ENCODE data around the gene TKTL1. TPM values are rescaled to one million over a fixed set of nuclear protein-coding genes. Genes with fewer than 3 reads are reported as not detected.

Gene TKTL1
- polyA plus RNA-seq, 1 donor (not counting 4 experiments of a cell fraction or from before 2014, with no cell fraction given) = not detected

DNA sequence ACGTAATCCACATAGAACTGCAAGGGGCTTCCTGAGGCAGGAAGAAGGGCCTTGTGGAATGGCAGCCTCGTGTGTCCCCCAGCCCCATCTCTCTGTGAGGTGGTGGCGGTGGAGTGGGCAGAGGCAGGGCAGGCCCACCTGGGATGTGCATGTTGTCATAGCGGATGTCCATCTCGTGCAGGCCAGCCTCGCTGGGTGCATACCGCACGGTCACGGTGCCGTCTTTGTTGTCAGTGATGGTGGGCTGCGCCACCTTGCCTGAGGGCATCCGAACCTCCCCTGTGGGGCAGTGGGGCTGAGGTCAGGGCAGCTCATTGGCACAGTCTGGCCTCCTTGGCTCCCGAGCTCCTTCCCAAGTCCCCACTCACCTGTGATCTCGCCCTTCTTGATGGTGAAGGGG lies 58.4 kb downstream of the TKTL1 start:
- peaks cover 26 to 28% of the 10 kb centered on the region in 2 experiments for H3K36me3 ChIP-seq (ENCODE audit: control insufficient read depth in 2 of 2, extremely low read depth in 1 of 2, insufficient read depth in 2 of 2, low read length in 2 of 2)
- no peak overlapping the region for H3K9ac ChIP-seq (ENCODE audit: control insufficient read depth, extremely low read depth, insufficient read depth, low read length)
- H3K4me3 ChIP-seq (ENCODE audit: control insufficient read depth in 2 of 3, extremely low read depth in 1 of 3, insufficient read depth in 2 of 3, low read depth in 1 of 3, low read length in 3 of 3) = no peak overlapping the region
- TF ChIP-seq, protein P1, sequence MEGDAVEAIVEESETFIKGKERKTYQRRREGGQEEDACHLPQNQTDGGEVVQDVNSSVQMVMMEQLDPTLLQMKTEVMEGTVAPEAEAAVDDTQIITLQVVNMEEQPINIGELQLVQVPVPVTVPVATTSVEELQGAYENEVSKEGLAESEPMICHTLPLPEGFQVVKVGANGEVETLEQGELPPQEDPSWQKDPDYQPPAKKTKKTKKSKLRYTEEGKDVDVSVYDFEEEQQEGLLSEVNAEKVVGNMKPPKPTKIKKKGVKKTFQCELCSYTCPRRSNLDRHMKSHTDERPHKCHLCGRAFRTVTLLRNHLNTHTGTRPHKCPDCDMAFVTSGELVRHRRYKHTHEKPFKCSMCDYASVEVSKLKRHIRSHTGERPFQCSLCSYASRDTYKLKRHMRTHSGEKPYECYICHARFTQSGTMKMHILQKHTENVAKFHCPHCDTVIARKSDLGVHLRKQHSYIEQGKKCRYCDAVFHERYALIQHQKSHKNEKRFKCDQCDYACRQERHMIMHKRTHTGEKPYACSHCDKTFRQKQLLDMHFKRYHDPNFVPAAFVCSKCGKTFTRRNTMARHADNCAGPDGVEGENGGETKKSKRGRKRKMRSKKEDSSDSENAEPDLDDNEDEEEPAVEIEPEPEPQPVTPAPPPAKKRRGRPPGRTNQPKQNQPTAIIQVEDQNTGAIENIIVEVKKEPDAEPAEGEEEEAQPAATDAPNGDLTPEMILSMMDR (optimal IDR thresholded peaks at IDR 0.05 in 1 of 3, IDR thresholded peaks at IDR 0.05 in 1 of 3, conservative IDR thresholded peaks at IDR 0.05 in 1 of 3; ENCODE audit: extremely low read depth in 1 of 3, insufficient read depth in 2 of 3, low read length in 3 of 3) = no peak
- no peak for TF ChIP-seq EZH2 (IDR thresholded peaks at IDR 0.05; ENCODE audit: low read length)
- no peaks in the 10 kb centered on the region for H3K9me1 ChIP-seq (ENCODE audit: control insufficient read depth, extremely low read depth, insufficient read depth, low read length)
- peaks cover 3% of the 10 kb centered on the region for H3K9me3 ChIP-seq (ENCODE audit: control insufficient read depth, low read depth, low read length)
- FAIRE-seq (no peak), DNase-seq (ENCODE audit: low read depth, low spot score) (no peak)
- H3K4me2 ChIP-seq (ENCODE audit: control insufficient read depth, extremely low read depth, insufficient read depth, low read depth, low read length) = no peak overlapping the region
- H3K79me2 ChIP-seq (ENCODE audit: control insufficient read depth, insufficient read depth, low read length) = peaks cover 19% of the 10 kb centered on the region
- H3K4me1 ChIP-seq (ENCODE audit: control insufficient read depth, extremely low read depth, insufficient read depth, low read length) = no peaks in the 10 kb centered on the region
- peaks cover 41% of the 10 kb centered on the region for H4K20me1 ChIP-seq (ENCODE audit: control insufficient read depth, extremely low read depth, insufficient read depth, low read length)
- H2AFZ ChIP-seq (ENCODE audit: control insufficient read depth, low read length) = no peak overlapping the region
- H3K27ac ChIP-seq (ENCODE audit: control insufficient read depth, insufficient read depth, low read length) = no peak overlapping the region
- dilution Hi-C loops (cut with MboI; ENCODE audit: extremely low pct_ligation_motif_present, low sequenced_read_pairs) = no loop called here
- H3K27me3 ChIP-seq (ENCODE audit: control insufficient read depth, extremely low read depth, insufficient read depth, low read length) = no peaks in the 10 kb centered on the region

DNA sequence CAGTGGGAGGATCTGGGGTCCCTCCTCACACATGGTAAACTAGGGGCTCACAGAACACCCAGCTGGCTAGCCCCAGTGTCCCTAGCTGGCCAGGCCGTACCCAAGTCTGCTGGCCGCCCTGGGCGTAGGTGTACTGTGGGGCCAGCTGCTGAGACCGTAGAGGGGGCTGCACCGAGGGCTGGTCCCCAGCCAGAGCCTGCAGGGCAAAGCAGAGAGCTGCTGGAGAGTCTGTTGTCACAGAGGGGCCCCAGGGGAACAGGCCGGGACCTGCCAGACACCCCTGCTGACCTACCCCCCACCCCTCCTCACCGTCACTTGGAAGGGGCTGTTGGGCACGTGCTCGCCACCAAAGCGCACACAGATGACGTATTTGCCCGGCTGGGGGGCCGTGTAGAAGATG lies 58.9 kb downstream of the TKTL1 start:
- Histone ChIP-seq H3K27ac (ENCODE audit: control insufficient read depth, insufficient read depth, low read length) (no peak overlapping the region), H3K79me2 (ENCODE audit: control insufficient read depth, insufficient read depth, low read length) (peaks cover 22% of the 10 kb centered on the region), H3K27me3 (ENCODE audit: control insufficient read depth, extremely low read depth, insufficient read depth, low read length) (no peaks in the 10 kb centered on the region), H3K4me1 (ENCODE audit: control insufficient read depth, extremely low read depth, insufficient read depth, low read length) (no peaks in the 10 kb centered on the region), H3K36me3 (ENCODE audit: control insufficient read depth in 2 of 2, extremely low read depth in 1 of 2, insufficient read depth in 2 of 2, low read length in 2 of 2) (peaks cover 24 to 28% of the 10 kb centered on the region in 2 experiments), H3K9me1 (ENCODE audit: control insufficient read depth, extremely low read depth, insufficient read depth, low read length) (no peaks in the 10 kb centered on the region), H3K4me3 (ENCODE audit: control insufficient read depth in 2 of 3, extremely low read depth in 1 of 3, insufficient read depth in 2 of 3, low read depth in 1 of 3, low read length in 3 of 3) (no peak overlapping the region), H4K20me1 (ENCODE audit: control insufficient read depth, extremely low read depth, insufficient read depth, low read length) (peaks cover 41% of the 10 kb centered on the region), H2AFZ (ENCODE audit: control insufficient read depth, low read length) (no peak overlapping the region), H3K4me2 (ENCODE audit: control insufficient read depth, extremely low read depth, insufficient read depth, low read depth, low read length) (no peak overlapping the region), H3K9me3 (ENCODE audit: control insufficient read depth, low read depth, low read length) (peaks cover 3% of the 10 kb centered on the region), H3K9ac (ENCODE audit: control insufficient read depth, extremely low read depth, insufficient read depth, low read length) (no peak overlapping the region)
- FAIRE-seq (no peak), DNase-seq (ENCODE audit: low read depth, low spot score) (no peak)
- dilution Hi-C loops (cut with MboI; ENCODE audit: extremely low pct_ligation_motif_present, low sequenced_read_pairs) = no loop called here
- no peak for TF ChIP-seq EZH2 (IDR thresholded peaks at IDR 0.05; ENCODE audit: low read length)
- TF ChIP-seq, protein P1 (optimal IDR thresholded peaks at IDR 0.05 in 1 of 3, IDR thresholded peaks at IDR 0.05 in 1 of 3, conservative IDR thresholded peaks at IDR 0.05 in 1 of 3; ENCODE audit: extremely low read depth in 1 of 3, insufficient read depth in 2 of 3, low read length in 3 of 3) = no peak
